Right ventricle myocardium superior (tissue), 1 donor: ENCODE data around the gene RARA. TPM values are rescaled to one million over a fixed set of nuclear protein-coding genes. Genes with fewer than 3 reads are reported as not detected.

Experiments
- ATAC-seq: fragments of 200-7000 bp; cut with Tn5 transposase; one replicate; pipeline ENCODE4 v1.9.1; 2020; ENCODE audit warnings: mild to moderate bottlenecking; ENCODE audit not compliant: poor library complexity
- DNase-seq: peaks from one replicate; pipeline ENCODE4 v3.0.0-alpha.2; 2020
- intact Hi-C: fragments of 100-400 bp; cut with DNase I; formaldehyde crosslinking; loops from one replicate; pipeline ENCODE4 v1.11.2; 2022
- total RNA-seq: library from RNA; stranded (reverse); fragmentation: NEBNext Ultra II Directional; extraction: Animal tissue kit (Norgen Biotek cat#: 25700); gene quantifications from one replicate; pipeline ENCODE4 v1.2.1, GENCODE V29; 2021
- donor health status: DM: no; HTN: yes; CAD: no; lungs with severe emphysema.

The RARA gene
- total RNA-seq, 1 donor from 2014 or later, result 15.8 TPM

DNA sequence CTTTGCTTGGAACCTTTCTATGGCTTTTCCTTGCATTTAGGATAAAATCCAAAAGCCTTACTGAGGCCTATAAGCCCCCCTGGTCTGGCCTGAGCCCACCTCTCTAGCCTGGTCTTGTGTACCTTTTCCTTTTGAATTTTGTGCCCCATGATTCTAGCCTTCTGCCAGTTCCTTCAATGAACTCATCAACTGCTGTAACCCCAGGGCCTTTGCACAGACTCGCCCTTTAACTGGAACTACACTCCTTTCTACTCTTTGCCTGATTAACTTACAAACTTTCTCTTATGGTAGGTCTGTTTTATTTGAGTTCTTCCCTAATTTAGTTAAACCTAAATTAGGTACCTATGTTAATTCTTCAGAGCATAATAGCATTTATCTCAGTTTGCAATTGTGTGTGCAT, 31.3 kb downstream of the RARA start:
- intact Hi-C loops, result no loop called here
- DNase-seq (no peak), ATAC-seq (no peak)

- DNase-seq (peak; percentile 96), ATAC-seq (peak; percentile 74)
- intact Hi-C loops, result no loop called here
Measured at GRCh38 chr17:40340880-40341807, 32.2 kb downstream of the RARA start.

GRCh38 chr17:40341808-40342503, 33.0 kb downstream of the RARA start:
- ATAC-seq, result peak; percentile 73
- intact Hi-C loops, result no loop called here

GRCh38 chr17:40342504-40343218, 33.7 kb downstream of the RARA start:
- ATAC-seq (no peak), DNase-seq (no peak)
- intact Hi-C loops, result no loop called here

More at GRCh38 chr17:40341808-40342503, 33.0 kb downstream of the RARA start:
- peak; percentile 90 for DNase-seq

GRCh38 chr17:40343219-40344119, 34.5 kb downstream of the RARA start:
- intact Hi-C loops, result no loop called here
- ATAC-seq (no peak), DNase-seq (no peak)

- DNase-seq, result no peak
- no peak for ATAC-seq
- intact Hi-C loops, result no loop called here
Measured at GRCh38 chr17:40344421-40345160, 35.6 kb downstream of the RARA start.

DNA sequence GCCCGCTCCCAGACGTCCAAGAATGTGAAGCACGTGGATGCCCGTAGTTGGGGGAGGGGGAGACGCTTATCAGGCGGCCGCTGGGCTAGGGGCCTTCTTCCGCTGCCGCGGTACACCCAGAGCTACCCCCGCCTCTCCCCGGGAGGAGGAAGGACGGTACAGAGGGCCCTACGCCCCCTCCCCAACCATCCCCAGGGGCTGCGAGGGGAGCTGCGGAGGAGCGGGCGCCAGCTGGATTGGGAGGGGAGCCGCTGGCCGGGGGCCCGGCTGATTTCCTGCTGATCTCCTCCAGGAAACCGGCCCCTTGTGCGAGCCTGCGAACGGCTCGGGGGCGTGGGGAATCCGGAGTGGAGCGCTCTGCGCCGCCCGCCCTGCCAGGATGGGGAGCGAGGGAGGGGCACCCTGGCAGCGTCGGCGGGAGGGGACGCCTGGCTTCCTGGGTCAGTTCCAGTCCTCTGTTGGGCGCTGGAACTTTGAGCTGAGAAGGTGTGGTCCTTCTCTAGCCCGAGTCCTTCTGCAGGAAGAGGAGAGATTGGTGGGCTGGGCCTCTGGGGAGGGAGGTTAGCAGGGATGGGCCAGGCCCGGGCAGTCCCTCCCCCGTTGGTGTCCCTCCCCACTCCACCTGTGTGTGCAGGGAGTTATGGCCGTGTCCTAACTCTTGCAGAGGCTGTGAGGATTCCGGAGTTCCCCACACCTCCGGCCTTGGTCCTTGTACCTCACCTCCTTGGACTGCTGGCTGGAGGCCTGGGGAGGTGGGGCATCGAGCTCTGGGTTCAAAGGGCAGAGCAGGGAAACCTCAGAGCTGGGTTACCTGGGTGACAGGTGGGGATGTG, 36.4 kb downstream of the RARA start:
- DNase-seq, result peak; percentile 87
- intact Hi-C loops, result no loop called here
- ATAC-seq, result peak; percentile 14

DNA sequence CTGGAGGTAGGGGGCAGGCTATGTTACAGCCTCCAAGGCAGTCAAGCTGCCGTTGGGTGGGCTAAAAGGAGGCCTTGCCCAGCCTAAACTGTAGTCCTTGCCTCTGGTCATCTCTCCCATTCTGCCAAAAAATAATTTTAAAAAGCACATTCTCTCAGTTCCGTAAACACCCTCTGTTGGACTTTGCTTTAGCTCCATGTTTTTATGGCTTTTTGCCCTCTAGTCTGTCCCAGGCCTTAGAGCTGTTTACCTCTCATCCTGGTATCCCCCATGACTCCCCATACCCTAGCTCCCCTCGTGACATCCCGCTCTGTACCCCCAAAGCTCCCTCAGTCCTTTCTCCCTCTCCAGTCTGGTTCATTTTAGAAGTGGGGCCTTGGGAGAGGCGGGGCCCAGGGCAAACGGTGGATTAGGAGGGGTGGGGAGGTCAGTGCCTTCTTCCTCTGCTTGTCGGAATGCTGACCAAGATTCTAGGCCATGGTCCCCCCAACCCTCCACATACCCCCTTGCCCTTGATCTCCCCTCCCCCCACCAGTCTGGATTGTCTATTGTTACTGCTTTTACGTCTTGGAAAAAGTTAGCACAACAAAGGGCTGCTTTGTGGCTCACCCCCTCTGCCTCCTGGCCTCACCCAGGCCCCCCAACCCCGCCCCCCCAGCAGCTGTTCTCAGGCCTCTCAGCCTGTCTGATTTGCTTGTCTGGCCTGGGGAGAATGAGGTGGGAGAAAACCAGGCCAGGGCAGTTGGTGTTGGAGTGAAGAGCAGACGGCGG, 37.2 kb downstream of the RARA start:
- no peak for DNase-seq
- ATAC-seq, result no peak
- intact Hi-C loops, result no loop called here

- DNase-seq (no peak), ATAC-seq (no peak)
- intact Hi-C loops, result no loop called here
Measured at GRCh38 chr17:40346765-40347158, 37.8 kb downstream of the RARA start.

GRCh38 chr17:40347319-40348135, 38.5 kb downstream of the RARA start:
- no peak for ATAC-seq
- intact Hi-C loops, result no loop called here
- DNase-seq, result no peak

- intact Hi-C loops, result no loop called here
- ATAC-seq (no peak), DNase-seq (no peak)
Measured at GRCh38 chr17:40348136-40348504, 39.1 kb downstream of the RARA start.

DNA sequence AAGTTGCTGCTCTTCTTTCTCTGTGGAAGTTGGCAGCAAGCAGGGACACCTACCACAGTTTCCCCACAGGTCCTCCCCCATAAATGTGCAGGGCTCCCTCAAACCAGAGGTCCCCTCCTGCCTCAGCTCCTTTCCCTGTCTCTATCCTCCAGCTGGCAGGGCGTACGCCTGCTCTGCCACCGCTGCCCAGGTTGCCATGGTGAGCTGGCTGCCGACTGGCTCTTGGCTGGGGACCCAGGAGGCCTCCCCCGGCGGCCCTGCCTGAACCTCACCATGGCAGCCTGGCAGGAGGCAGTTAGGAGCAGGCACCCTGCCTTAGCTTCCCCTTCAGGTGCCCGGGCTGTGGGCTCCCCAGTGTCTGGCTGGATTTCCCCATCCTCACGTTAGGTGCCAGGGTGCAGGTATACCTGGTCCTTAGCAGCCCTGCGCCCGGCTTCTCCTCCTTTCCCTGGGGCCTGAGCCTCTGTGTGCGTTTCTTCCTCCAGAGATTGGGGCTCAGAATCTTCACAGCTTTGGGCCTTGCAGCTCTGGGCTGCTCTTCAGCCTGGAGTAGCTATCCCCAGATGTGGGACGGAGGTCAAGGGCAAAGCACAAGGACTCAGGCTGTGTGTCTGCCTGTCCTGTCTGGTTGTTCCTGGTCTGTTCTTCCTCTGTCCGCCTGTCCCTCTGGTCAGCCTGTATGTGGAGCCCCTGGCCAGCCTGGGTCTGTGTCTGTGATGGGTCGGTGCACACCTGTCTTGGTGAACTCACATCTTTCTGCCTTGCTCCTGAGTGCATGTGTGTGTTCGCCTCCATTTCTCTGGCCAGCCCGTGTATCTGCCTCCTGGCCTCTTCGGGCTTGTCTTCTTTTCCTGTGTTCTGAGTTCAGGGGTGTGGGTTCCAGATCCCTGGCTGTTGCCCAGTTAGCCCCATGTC, 39.8 kb downstream of the RARA start:
- DNase-seq (peak; percentile 87), ATAC-seq (peak; percentile 70)
- intact Hi-C loops, result no loop called here

DNA sequence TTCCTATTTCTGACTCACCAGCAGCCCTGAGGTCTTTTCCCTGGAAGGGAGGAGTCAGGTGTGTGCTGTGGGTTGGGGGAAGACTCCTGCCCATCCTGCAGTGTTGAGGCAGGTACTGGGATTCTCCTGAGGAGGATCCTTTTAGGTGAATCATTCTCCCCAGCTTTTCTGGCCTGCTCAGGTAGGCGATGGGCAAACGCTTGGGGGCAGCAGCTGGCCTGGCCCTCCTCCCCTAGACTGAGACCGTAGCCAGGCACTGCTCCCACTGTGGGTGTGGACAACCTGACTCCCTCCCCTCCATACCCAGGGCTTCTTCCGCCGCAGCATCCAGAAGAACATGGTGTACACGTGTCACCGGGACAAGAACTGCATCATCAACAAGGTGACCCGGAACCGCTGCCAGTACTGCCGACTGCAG, 40.5 kb downstream of the RARA start:
- ATAC-seq (peak; percentile 48), DNase-seq (no peak)
- intact Hi-C loops, result no loop called here

DNA sequence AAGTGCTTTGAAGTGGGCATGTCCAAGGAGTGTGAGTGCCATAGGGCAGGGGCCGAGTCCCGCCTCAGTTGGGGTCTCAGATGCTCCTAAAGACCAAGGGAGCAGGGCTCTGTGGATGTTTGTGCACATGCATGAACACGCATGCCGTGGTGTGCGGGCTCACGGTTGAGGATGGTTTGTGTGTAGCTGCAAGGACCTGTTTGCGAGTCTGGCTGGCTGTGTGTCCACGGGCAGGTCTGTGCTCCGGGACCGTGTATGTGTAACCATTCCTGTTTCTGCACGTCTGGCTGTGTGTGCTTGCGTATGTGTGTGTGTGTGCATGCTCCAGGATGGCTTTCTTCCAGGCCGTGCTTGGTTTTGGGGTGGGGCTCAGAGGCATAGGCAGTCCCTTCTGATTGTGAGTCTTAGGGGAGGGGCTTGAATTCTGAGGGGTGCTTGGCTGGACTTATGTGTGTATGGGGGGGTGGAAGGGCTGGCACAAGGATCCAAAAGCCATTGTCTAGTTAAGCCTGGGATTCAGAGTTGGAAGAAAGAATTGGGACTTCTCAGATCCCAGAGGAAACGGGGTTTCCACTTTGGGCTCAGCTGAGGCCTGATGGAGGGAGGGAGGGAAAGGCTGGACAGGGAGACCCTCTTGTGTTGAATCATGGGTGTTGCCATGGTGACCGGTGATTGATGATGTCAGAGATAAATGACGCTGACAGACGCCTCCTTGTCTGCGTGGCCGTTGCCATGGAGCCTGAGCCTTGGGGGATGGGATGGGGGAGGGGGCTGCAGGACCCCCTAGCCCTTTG, 41.1 kb downstream of the RARA start:
- intact Hi-C loops, result loop anchor here (10.0 kb wide), 1 partner anchor 145 kb away; no protein-coding TSS in a partner anchor
- no peak for DNase-seq
- no peak for ATAC-seq
